WTC11 (cell line): ENCODE data around the gene SMIM38. TPM values are rescaled to one million over a fixed set of nuclear protein-coding genes. Genes with fewer than 3 reads are reported as not detected.
A peak's percentile ranks its signal among the peaks of the same experiment; 100 is the strongest.

Experiments
- ATAC-seq: fragments of 200-7000 bp; cut with Tn5 transposase; 2 replicates; pipeline ENCODE4 v1.10.0; 2021; ENCODE audit warnings: mild to moderate bottlenecking, moderate library complexity
- CTCF ChIA-PET: fragments of 300-600 bp; sonication (Branson Sonifier 250); formaldehyde crosslinking; loops from one replicate; lab custom pipeline; 2021; ENCODE audit warnings: antibody characterized with exemption; lab: Charles Lee
- POLR2A ChIA-PET: fragments of 350-600 bp; sonication (Branson Sonifier 250); formaldehyde crosslinking; loops from one replicate; lab custom pipeline; 2021; ENCODE audit warnings: antibody characterized with exemption; lab: Charles Lee
- DNase-seq: peaks from one replicate; pipeline ENCODE4 v3.0.0; 2021; ENCODE audit warnings: low spot score
- H3K27ac Mint-ChIP-seq: 2 replicates; pipeline ENCODE4 v1.8.0; 2021; ENCODE audit warnings: mixed read lengths
- H3K27me3 Mint-ChIP-seq: 2 replicates; pipeline ENCODE4 v1.8.0; 2021; ENCODE audit warnings: low read depth, mild to moderate bottlenecking, moderate library complexity, mixed read lengths
- H3K36me3 Mint-ChIP-seq: 2 replicates; pipeline ENCODE4 v1.8.0; 2021; ENCODE audit warnings: mixed read lengths
- H3K4me1 Mint-ChIP-seq: 2 replicates; pipeline ENCODE4 v1.8.0; 2022; ENCODE audit warnings: mixed read lengths
- H3K4me3 Mint-ChIP-seq: 2 replicates; pipeline ENCODE4 v1.8.0; 2021; ENCODE audit warnings: mild to moderate bottlenecking, moderate library complexity, mixed read lengths
- H3K9me3 Mint-ChIP-seq: 2 replicates; pipeline ENCODE4 v1.8.0; 2021; ENCODE audit warnings: mixed read lengths
- ATF1 ChIP-seq: sonication (generic); formaldehyde crosslinking; IDR thresholded peaks from 2 replicates; pipeline ENCODE4 v1.8.1; 2023; ENCODE audit warnings: mild to moderate bottlenecking, moderate library complexity, missing genetic modification reagents
- CREB1 ChIP-seq: sonication (generic); formaldehyde crosslinking; IDR thresholded peaks from 2 replicates; pipeline ENCODE4 v1.8.0; 2023; ENCODE audit warnings: mild to moderate bottlenecking, missing genetic modification reagents
- EMX1 ChIP-seq: fragments of 250-450 bp; sonication (Bioruptor Pico); IDR thresholded peaks from 2 replicates; pipeline ENCODE4 v1.8.0; 2021; ENCODE audit warnings: mild to moderate bottlenecking
- HMGA2 ChIP-seq: fragments of 250-450 bp; sonication (Bioruptor Pico); IDR thresholded peaks from 2 replicates; pipeline ENCODE4 v1.4.0; 2021; ENCODE audit warnings: mild to moderate bottlenecking, moderate library complexity
- MXD4 ChIP-seq: fragments of 250-450 bp; sonication (Bioruptor Pico); IDR thresholded peaks from 2 replicates; pipeline ENCODE4 v1.8.0; 2021; ENCODE audit warnings: mild to moderate bottlenecking, moderate library complexity, borderline replicate concordance
- NR3C1 ChIP-seq: sonication (generic); formaldehyde crosslinking; conservative IDR thresholded peaks from 2 replicates; pipeline ENCODE4 v1.8.1; 2023; ENCODE audit warnings: low read depth, mild to moderate bottlenecking, missing genetic modification reagents
- SMAD4 ChIP-seq: sonication (generic); formaldehyde crosslinking; IDR thresholded peaks from 2 replicates; pipeline ENCODE4 v1.8.0; 2022; ENCODE audit warnings: mild to moderate bottlenecking, missing genetic modification reagents
- TCF7 ChIP-seq: sonication (generic); formaldehyde crosslinking; IDR thresholded peaks from 2 replicates; pipeline ENCODE4 v1.8.0; 2022; ENCODE audit warnings: mild to moderate bottlenecking, low read depth, missing genetic modification reagents, moderate library complexity
- TEAD1 ChIP-seq: sonication (generic); formaldehyde crosslinking; IDR thresholded peaks from 2 replicates; pipeline ENCODE4 v1.8.0; 2022; ENCODE audit warnings: mild to moderate bottlenecking, missing genetic modification reagents
- ZBTB21 ChIP-seq: sonication (generic); formaldehyde crosslinking; IDR thresholded peaks from 2 replicates; pipeline ENCODE4 v1.8.1; 2023; ENCODE audit warnings: mild to moderate bottlenecking, missing genetic modification reagents, borderline replicate concordance
- ZNF219 ChIP-seq: sonication (generic); formaldehyde crosslinking; IDR thresholded peaks from 2 replicates; pipeline ENCODE4 v1.8.0; 2023; ENCODE audit warnings: missing genetic modification reagents, mild to moderate bottlenecking, borderline replicate concordance
- total RNA-seq: library from RNA; stranded (reverse); gene quantifications from 3 replicates; pipeline ENCODE4 v1.2.3, GENCODE V29; 2021
- TF ChIP-seq, protein P1 (sequence below): sonication (generic); formaldehyde crosslinking; IDR thresholded peaks from 2 replicates; pipeline ENCODE4 v1.8.1; 2022; ENCODE audit warnings: low read depth, missing genetic modification reagents, borderline replicate concordance
- TF ChIP-seq, protein P2 (sequence below): sonication (generic); formaldehyde crosslinking; IDR thresholded peaks from 2 replicates; pipeline ENCODE4 v1.8.1; 2023; ENCODE audit warnings: mild to moderate bottlenecking, missing genetic modification reagents, moderate library complexity
- TF ChIP-seq, protein P3 (sequence below): sonication (generic); formaldehyde crosslinking; IDR thresholded peaks from 2 replicates; pipeline ENCODE4 v1.8.1; 2023; ENCODE audit warnings: mild to moderate bottlenecking, missing genetic modification reagents
- TF ChIP-seq, protein P4 (sequence below): sonication (generic); formaldehyde crosslinking; IDR thresholded peaks from 2 replicates; pipeline ENCODE4 v1.8.1; 2023; ENCODE audit warnings: mild to moderate bottlenecking, missing genetic modification reagents, borderline replicate concordance
- TF ChIP-seq, protein P5 (sequence below): fragments of 250-450 bp; sonication (Bioruptor Pico); IDR thresholded peaks from 2 replicates; pipeline ENCODE4 v1.9.0; 2021; ENCODE audit warnings: mild to moderate bottlenecking
- TF ChIP-seq, protein P6 (sequence below): sonication (generic); formaldehyde crosslinking; IDR thresholded peaks from 2 replicates; pipeline ENCODE4 v1.8.1; 2022; ENCODE audit warnings: low read depth, mild to moderate bottlenecking, moderate library complexity, missing genetic modification reagents, borderline replicate concordance
- TF ChIP-seq, protein P7 (sequence below): sonication (generic); formaldehyde crosslinking; IDR thresholded peaks from 2 replicates; pipeline ENCODE4 v1.8.0; 2022; ENCODE audit warnings: mild to moderate bottlenecking, missing genetic modification reagents
- TF ChIP-seq, protein P8 (sequence below): sonication (generic); formaldehyde crosslinking; conservative IDR thresholded peaks from 2 replicates; pipeline ENCODE4 v1.8.1; 2022; ENCODE audit warnings: mild to moderate bottlenecking, missing genetic modification reagents

The SMIM38 gene
- total RNA-seq, 1 experiment from 2014 or later: 0.39 TPM

DNA sequence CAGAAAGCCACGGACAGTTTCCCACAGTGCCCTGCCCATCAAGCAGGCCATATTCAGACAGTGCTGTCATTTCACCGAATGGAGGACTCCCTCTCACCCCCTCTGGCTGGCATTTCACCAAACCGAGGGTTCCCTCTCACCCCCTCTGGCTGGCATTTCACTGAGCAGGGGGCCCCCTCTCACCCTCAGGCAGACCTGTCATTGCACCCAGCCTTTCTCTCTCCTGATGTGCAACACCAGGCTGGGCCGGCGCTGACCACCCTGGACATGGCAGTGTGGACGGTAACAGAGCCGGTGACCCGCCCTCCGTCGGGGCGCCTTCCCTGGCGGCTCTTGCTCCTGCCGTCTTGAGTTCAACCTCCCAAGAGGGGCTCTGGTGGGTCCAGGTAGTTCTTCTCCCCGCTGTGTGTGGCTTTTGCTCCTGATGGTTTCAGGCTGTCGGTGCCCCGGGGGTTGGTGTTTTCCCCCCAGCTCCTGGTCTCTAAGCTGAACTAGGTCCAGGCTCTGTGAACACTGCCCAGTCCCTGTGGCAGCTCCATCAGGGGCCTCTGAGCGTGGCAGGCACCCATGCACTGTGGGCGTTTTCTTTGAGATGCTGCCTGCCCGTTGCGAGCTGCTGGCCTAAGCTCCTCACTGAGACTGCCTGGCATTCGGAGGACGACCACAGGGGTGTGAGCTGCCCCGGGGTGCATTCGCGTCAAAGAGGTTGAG lies 46.9 kb downstream of the SMIM38 start:
- Mint-ChIP-seq H3K36me3 (no peaks in the 10 kb centered on the region), H3K27me3 (no peaks in the 10 kb centered on the region; the same call in 1 of the 2 replicates), H3K9me3 (peaks cover 6% of the 10 kb centered on the region), H3K27ac (no peak overlapping the region), H3K4me3 (no peak overlapping the region), H3K4me1 (peaks cover 4% of the 10 kb centered on the region)
- DNase-seq (peak; percentile 10), ATAC-seq (no peak)
- TF ChIP-seq, protein P1, sequence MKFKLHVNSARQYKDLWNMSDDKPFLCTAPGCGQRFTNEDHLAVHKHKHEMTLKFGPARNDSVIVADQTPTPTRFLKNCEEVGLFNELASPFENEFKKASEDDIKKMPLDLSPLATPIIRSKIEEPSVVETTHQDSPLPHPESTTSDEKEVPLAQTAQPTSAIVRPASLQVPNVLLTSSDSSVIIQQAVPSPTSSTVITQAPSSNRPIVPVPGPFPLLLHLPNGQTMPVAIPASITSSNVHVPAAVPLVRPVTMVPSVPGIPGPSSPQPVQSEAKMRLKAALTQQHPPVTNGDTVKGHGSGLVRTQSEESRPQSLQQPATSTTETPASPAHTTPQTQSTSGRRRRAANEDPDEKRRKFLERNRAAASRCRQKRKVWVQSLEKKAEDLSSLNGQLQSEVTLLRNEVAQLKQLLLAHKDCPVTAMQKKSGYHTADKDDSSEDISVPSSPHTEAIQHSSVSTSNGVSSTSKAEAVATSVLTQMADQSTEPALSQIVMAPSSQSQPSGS (CRISPR knock-in tag): no peak
- TF ChIP-seq, protein P2, sequence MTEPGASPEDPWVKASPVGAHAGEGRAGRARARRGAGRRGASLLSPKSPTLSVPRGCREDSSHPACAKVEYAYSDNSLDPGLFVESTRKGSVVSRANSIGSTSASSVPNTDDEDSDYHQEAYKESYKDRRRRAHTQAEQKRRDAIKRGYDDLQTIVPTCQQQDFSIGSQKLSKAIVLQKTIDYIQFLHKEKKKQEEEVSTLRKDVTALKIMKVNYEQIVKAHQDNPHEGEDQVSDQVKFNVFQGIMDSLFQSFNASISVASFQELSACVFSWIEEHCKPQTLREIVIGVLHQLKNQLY: no peak
- no peak for TF ChIP-seq NR3C1
- no peak for TF ChIP-seq HMGA2 (CRISPR knock-in tag)
- TF ChIP-seq SMAD4: no peak
- TF ChIP-seq ATF1 (CRISPR knock-in tag): no peak
- TF ChIP-seq TCF7 (CRISPR knock-in tag): no peak
- TF ChIP-seq, protein P3, sequence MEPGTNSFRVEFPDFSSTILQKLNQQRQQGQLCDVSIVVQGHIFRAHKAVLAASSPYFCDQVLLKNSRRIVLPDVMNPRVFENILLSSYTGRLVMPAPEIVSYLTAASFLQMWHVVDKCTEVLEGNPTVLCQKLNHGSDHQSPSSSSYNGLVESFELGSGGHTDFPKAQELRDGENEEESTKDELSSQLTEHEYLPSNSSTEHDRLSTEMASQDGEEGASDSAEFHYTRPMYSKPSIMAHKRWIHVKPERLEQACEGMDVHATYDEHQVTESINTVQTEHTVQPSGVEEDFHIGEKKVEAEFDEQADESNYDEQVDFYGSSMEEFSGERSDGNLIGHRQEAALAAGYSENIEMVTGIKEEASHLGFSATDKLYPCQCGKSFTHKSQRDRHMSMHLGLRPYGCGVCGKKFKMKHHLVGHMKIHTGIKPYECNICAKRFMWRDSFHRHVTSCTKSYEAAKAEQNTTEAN (CRISPR knock-in tag): no peak
- TF ChIP-seq TEAD1 (CRISPR knock-in tag): no peak
- TF ChIP-seq ZNF219 (CRISPR knock-in tag): no peak
- TF ChIP-seq, protein P4, sequence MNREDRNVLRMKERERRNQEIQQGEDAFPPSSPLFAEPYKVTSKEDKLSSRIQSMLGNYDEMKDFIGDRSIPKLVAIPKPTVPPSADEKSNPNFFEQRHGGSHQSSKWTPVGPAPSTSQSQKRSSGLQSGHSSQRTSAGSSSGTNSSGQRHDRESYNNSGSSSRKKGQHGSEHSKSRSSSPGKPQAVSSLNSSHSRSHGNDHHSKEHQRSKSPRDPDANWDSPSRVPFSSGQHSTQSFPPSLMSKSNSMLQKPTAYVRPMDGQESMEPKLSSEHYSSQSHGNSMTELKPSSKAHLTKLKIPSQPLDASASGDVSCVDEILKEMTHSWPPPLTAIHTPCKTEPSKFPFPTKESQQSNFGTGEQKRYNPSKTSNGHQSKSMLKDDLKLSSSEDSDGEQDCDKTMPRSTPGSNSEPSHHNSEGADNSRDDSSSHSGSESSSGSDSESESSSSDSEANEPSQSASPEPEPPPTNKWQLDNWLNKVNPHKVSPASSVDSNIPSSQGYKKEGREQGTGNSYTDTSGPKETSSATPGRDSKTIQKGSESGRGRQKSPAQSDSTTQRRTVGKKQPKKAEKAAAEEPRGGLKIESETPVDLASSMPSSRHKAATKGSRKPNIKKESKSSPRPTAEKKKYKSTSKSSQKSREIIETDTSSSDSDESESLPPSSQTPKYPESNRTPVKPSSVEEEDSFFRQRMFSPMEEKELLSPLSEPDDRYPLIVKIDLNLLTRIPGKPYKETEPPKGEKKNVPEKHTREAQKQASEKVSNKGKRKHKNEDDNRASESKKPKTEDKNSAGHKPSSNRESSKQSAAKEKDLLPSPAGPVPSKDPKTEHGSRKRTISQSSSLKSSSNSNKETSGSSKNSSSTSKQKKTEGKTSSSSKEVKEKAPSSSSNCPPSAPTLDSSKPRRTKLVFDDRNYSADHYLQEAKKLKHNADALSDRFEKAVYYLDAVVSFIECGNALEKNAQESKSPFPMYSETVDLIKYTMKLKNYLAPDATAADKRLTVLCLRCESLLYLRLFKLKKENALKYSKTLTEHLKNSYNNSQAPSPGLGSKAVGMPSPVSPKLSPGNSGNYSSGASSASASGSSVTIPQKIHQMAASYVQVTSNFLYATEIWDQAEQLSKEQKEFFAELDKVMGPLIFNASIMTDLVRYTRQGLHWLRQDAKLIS (CRISPR knock-in tag): no peak
- no peak for TF ChIP-seq MXD4
- TF ChIP-seq, protein P5, sequence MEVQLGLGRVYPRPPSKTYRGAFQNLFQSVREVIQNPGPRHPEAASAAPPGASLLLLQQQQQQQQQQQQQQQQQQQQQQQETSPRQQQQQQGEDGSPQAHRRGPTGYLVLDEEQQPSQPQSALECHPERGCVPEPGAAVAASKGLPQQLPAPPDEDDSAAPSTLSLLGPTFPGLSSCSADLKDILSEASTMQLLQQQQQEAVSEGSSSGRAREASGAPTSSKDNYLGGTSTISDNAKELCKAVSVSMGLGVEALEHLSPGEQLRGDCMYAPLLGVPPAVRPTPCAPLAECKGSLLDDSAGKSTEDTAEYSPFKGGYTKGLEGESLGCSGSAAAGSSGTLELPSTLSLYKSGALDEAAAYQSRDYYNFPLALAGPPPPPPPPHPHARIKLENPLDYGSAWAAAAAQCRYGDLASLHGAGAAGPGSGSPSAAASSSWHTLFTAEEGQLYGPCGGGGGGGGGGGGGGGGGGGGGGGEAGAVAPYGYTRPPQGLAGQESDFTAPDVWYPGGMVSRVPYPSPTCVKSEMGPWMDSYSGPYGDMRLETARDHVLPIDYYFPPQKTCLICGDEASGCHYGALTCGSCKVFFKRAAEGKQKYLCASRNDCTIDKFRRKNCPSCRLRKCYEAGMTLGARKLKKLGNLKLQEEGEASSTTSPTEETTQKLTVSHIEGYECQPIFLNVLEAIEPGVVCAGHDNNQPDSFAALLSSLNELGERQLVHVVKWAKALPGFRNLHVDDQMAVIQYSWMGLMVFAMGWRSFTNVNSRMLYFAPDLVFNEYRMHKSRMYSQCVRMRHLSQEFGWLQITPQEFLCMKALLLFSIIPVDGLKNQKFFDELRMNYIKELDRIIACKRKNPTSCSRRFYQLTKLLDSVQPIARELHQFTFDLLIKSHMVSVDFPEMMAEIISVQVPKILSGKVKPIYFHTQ (CRISPR knock-in tag): no peak
- TF ChIP-seq CREB1 (CRISPR knock-in tag): no peak
- TF ChIP-seq EMX1 (CRISPR knock-in tag): no peak
- TF ChIP-seq, protein P6, sequence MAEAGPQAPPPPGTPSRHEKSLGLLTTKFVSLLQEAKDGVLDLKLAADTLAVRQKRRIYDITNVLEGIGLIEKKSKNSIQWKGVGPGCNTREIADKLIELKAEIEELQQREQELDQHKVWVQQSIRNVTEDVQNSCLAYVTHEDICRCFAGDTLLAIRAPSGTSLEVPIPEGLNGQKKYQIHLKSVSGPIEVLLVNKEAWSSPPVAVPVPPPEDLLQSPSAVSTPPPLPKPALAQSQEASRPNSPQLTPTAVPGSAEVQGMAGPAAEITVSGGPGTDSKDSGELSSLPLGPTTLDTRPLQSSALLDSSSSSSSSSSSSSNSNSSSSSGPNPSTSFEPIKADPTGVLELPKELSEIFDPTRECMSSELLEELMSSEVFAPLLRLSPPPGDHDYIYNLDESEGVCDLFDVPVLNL (CRISPR knock-in tag): no peak
- no peak for TF ChIP-seq ZBTB21 (CRISPR knock-in tag)
- TF ChIP-seq, protein P7, sequence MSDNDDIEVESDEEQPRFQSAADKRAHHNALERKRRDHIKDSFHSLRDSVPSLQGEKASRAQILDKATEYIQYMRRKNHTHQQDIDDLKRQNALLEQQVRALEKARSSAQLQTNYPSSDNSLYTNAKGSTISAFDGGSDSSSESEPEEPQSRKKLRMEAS (CRISPR knock-in tag): no peak
- TF ChIP-seq, protein P8, sequence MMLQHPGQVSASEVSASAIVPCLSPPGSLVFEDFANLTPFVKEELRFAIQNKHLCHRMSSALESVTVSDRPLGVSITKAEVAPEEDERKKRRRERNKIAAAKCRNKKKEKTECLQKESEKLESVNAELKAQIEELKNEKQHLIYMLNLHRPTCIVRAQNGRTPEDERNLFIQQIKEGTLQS: no peak
- CTCF ChIA-PET: interaction anchor here (0.5 to 2.2 kb wide), 2 partner anchors 71 to 661 kb away, joined by 3 to 8 read pairs; no protein-coding TSS in a partner anchor
- POLR2A ChIA-PET: no interaction called here
